Duodenal mucosa (tissue), 2 donors: ENCODE data around the gene DCAF7.

Experiments used
- H3K27ac ChIP-seq: one replicate; pipeline ENCODE4 v1.7.0; 2013; ENCODE audit warnings: low read depth, low read length
- H3K27me3 ChIP-seq, 2 donors: one replicate each; pipeline ENCODE4 v1.7.0; 2013; ENCODE audit warnings: low read length in 2 of 2, control low read depth in 1 of 2; ENCODE audit not compliant: insufficient read depth in 2 of 2, control insufficient read depth in 1 of 2
- H3K36me3 ChIP-seq, 2 donors: one replicate each; pipeline ENCODE4 v1.7.0; 2013; ENCODE audit warnings: low read length in 2 of 2, control low read depth in 1 of 2; ENCODE audit not compliant: insufficient read depth in 2 of 2, control insufficient read depth in 1 of 2
- H3K4me1 ChIP-seq, 2 donors: one replicate each; pipeline ENCODE4 v1.7.0; 2013; ENCODE audit warnings: low read length in 2 of 2, control low read depth in 1 of 2; ENCODE audit not compliant: insufficient read depth in 2 of 2, control insufficient read depth in 1 of 2
- H3K4me3 ChIP-seq, 2 donors: one replicate each; pipeline ENCODE4 v1.7.0; 2013; ENCODE audit warnings: low read length in 2 of 2, low read depth in 1 of 2
- H3K9ac ChIP-seq, 2 donors: one replicate each; pipeline ENCODE4 v1.7.0; 2013; ENCODE audit warnings: low read length in 2 of 2, low read depth in 1 of 2
- H3K9me3 ChIP-seq, 2 donors: one replicate each; pipeline ENCODE4 v1.7.0; 2013; ENCODE audit warnings: low read length in 2 of 2, control low read depth in 1 of 2; ENCODE audit not compliant: control insufficient read depth in 1 of 2

The DCAF7 gene

GRCh38 chr17:63549946-63550816 lies at the start of gene DCAF7:
DCAF7 (plus strand) TSS chr17:63550477; CDS start chr17:63550678, 201 bp downstream.
- no peaks in the 10 kb centered on the region for H3K9me3 ChIP-seq
- peak within 1 kb of the TSS; percentile 91 for H3K27ac ChIP-seq
- H3K4me1 ChIP-seq: peaks cover 22 to 37% of the 10 kb centered on the region in 2 donors
- no peaks in the 10 kb centered on the region for H3K27me3 ChIP-seq
- no peaks in the 10 kb centered on the region for H3K36me3 ChIP-seq
- H3K9ac ChIP-seq: peak within 1 kb of the TSS; percentile 97
- peak within 1 kb of the TSS; percentile 97 to 100 for H3K4me3 ChIP-seq

- no peak overlapping the region for H3K9ac ChIP-seq
- H3K27ac ChIP-seq: no peak overlapping the region
- no peak overlapping the region for H3K4me3 ChIP-seq
- H3K27me3 ChIP-seq: peaks cover 0 to 4% of the 10 kb centered on the region in 2 donors
- H3K9me3 ChIP-seq: no peaks in the 10 kb centered on the region
- H3K36me3 ChIP-seq: no peaks in the 10 kb centered on the region
- H3K4me1 ChIP-seq: peaks cover 0 to 4% of the 10 kb centered on the region in 2 donors
Observed at GRCh38 chr17:63500543-63501390, 49.5 kb upstream of the DCAF7 start.

GRCh38 chr17:63503341-63503705 lies 47.0 kb upstream of the DCAF7 start:
- Histone ChIP-seq H3K27me3 (peaks cover 0 to 4% of the 10 kb centered on the region in 2 donors), H3K9me3 (no peaks in the 10 kb centered on the region), H3K27ac (no peak overlapping the region), H3K36me3 (no peaks in the 10 kb centered on the region), H3K4me1 (no peaks in the 10 kb centered on the region), H3K4me3 (no peak overlapping the region), H3K9ac (no peak overlapping the region)

- H3K36me3 ChIP-seq: no peaks in the 10 kb centered on the region
- peaks cover 0 to 4% of the 10 kb centered on the region in 2 donors for H3K27me3 ChIP-seq
- H3K9ac ChIP-seq: no peak overlapping the region
- H3K9me3 ChIP-seq: no peaks in the 10 kb centered on the region
- no peaks in the 10 kb centered on the region for H3K4me1 ChIP-seq
- H3K4me3 ChIP-seq: no peak overlapping the region
- no peak overlapping the region for H3K27ac ChIP-seq
Observed at GRCh38 chr17:63504261-63504660, 46.0 kb upstream of the DCAF7 start.

GRCh38 chr17:63505341-63505740 lies 44.9 kb upstream of the DCAF7 start:
- H3K27ac ChIP-seq: no peak overlapping the region
- no peaks in the 10 kb centered on the region for H3K4me1 ChIP-seq
- H3K9ac ChIP-seq: no peak overlapping the region
- H3K9me3 ChIP-seq: no peaks in the 10 kb centered on the region
- H3K4me3 ChIP-seq: no peak overlapping the region
- H3K27me3 ChIP-seq: peaks cover 0 to 4% of the 10 kb centered on the region in 2 donors
- H3K36me3 ChIP-seq: no peaks in the 10 kb centered on the region

- Histone ChIP-seq H3K4me1 (no peaks in the 10 kb centered on the region), H3K4me3 (no peak overlapping the region), H3K27ac (no peak overlapping the region), H3K9me3 (no peaks in the 10 kb centered on the region), H3K27me3 (no peaks in the 10 kb centered on the region), H3K9ac (no peak overlapping the region), H3K36me3 (no peaks in the 10 kb centered on the region)
Observed at GRCh38 chr17:63506627-63507026, 43.6 kb upstream of the DCAF7 start.

- no peaks in the 10 kb centered on the region for H3K9me3 ChIP-seq
- no peak overlapping the region for H3K9ac ChIP-seq
- H3K4me1 ChIP-seq: peaks cover 0 to 9% of the 10 kb centered on the region in 2 donors
- H3K27ac ChIP-seq: no peak overlapping the region
- no peaks in the 10 kb centered on the region for H3K36me3 ChIP-seq
- H3K4me3 ChIP-seq: no peak overlapping the region
- H3K27me3 ChIP-seq: no peaks in the 10 kb centered on the region
Observed at GRCh38 chr17:63511331-63511730, 38.9 kb upstream of the DCAF7 start.

- H3K27ac ChIP-seq: no peak overlapping the region
- H3K27me3 ChIP-seq: no peaks in the 10 kb centered on the region
- no peaks in the 10 kb centered on the region for H3K9me3 ChIP-seq
- peaks cover 0 to 9% of the 10 kb centered on the region in 2 donors for H3K4me1 ChIP-seq
- no peak overlapping the region for H3K9ac ChIP-seq
- no peaks in the 10 kb centered on the region for H3K36me3 ChIP-seq
- no peak overlapping the region for H3K4me3 ChIP-seq
Observed at GRCh38 chr17:63512388-63512787, 37.9 kb upstream of the DCAF7 start.

- peaks cover 2 to 14% of the 10 kb centered on the region in 2 donors for H3K4me1 ChIP-seq
- H3K9ac ChIP-seq: no peak overlapping the region
- H3K27me3 ChIP-seq: no peaks in the 10 kb centered on the region
- no peak overlapping the region for H3K27ac ChIP-seq
- no peak overlapping the region for H3K4me3 ChIP-seq
- no peaks in the 10 kb centered on the region for H3K36me3 ChIP-seq
- H3K9me3 ChIP-seq: no peaks in the 10 kb centered on the region
Observed at GRCh38 chr17:63512896-63513644, 37.2 kb upstream of the DCAF7 start.
